ENCODE measurements around the gene SNX11.
"Not testable (repeated sequence)": the region's sequence is repeated elsewhere in the genome, so short reads cannot be mapped to it uniquely, and the experiment has no call there.

The SNX11 gene

GRCh38 chr17:48107137-48108055 is at the start of gene SNX11:
SNX11 (plus strand) TSS chr17:48107766; CDS start chr17:48112044, 4,278 bp downstream.
- DNase-seq (ENCODE audit: low read depth), result peak; percentile 90

GRCh38 chr17:48058393-48059124 is 49.0 kb upstream of the SNX11 start:
- DNase-seq (ENCODE audit: low read depth), result no peak

GRCh38 chr17:48059125-48059668 is 48.4 kb upstream of the SNX11 start:
- DNase-seq (ENCODE audit: low read depth), result no peak

GRCh38 chr17:48060249-48060648 is 47.3 kb upstream of the SNX11 start:
- no peak for DNase-seq (ENCODE audit: low read depth)

- DNase-seq (ENCODE audit: low read depth), result no peak
Observed at GRCh38 chr17:48062273-48062672, 45.3 kb upstream of the SNX11 start.

- no peak for DNase-seq (ENCODE audit: low read depth)
Observed at GRCh38 chr17:48064638-48065037, 42.9 kb upstream of the SNX11 start.

GRCh38 chr17:48066192-48066591 is 41.4 kb upstream of the SNX11 start:
- DNase-seq (ENCODE audit: low read depth), result no peak

- no peak for DNase-seq (ENCODE audit: low read depth)
Observed at GRCh38 chr17:48066656-48067055, 40.9 kb upstream of the SNX11 start.

- DNase-seq (ENCODE audit: low read depth), result no peak
Observed at GRCh38 chr17:48067245-48067644, 40.3 kb upstream of the SNX11 start.

- not testable (repeated sequence) for DNase-seq (ENCODE audit: low read depth)
Observed at GRCh38 chr17:48067808-48068207, 39.8 kb upstream of the SNX11 start.

- no peak for DNase-seq (ENCODE audit: low read depth)
Observed at GRCh38 chr17:48068491-48068961, 39.0 kb upstream of the SNX11 start.

GRCh38 chr17:48070195-48070594 is 37.4 kb upstream of the SNX11 start:
- no peak for DNase-seq (ENCODE audit: low read depth)

GRCh38 chr17:48071654-48072053 is 35.9 kb upstream of the SNX11 start:
- no peak for DNase-seq (ENCODE audit: low read depth)

GRCh38 chr17:48072811-48073210 is 34.8 kb upstream of the SNX11 start:
- not testable (repeated sequence) for DNase-seq (ENCODE audit: low read depth)

- DNase-seq (ENCODE audit: low read depth), result not testable (repeated sequence)
Observed at GRCh38 chr17:48073566-48074094, 33.9 kb upstream of the SNX11 start.

- DNase-seq (ENCODE audit: low read depth), result peak; percentile 69
Observed at GRCh38 chr17:48074322-48075081, 33.1 kb upstream of the SNX11 start.

- not testable (repeated sequence) for DNase-seq (ENCODE audit: low read depth)
Observed at GRCh38 chr17:48077152-48077551, 30.4 kb upstream of the SNX11 start.

GRCh38 chr17:48081858-48082257 is 25.7 kb upstream of the SNX11 start:
- DNase-seq (ENCODE audit: low read depth), result no peak

GRCh38 chr17:48084932-48085331 is 22.6 kb upstream of the SNX11 start:
- no peak for DNase-seq (ENCODE audit: low read depth)

- DNase-seq (ENCODE audit: low read depth), result no peak
Observed at GRCh38 chr17:48093341-48094045, 14.1 kb upstream of the SNX11 start.

GRCh38 chr17:48095611-48096010 is 12.0 kb upstream of the SNX11 start:
- DNase-seq (ENCODE audit: low read depth), result no peak

All from stimulated activated CD8-positive, alpha-beta memory T cell treated with anti-CD3 and anti-CD28 coated beads, Interleukin-12 subunit alpha, Interleukin-12 subunit beta, amount 100 ng/mL, for 1 hour (primary cell).